Liver (tissue), 9 donors: ENCODE measurements around the gene THNSL1. TPM values are rescaled to one million over a fixed set of nuclear protein-coding genes. Genes with fewer than 3 reads are reported as not detected.
"Not testable (repeated sequence)": the region's sequence is repeated elsewhere in the genome, so short reads cannot be mapped to it uniquely, and the experiment has no call there.

Source experiments
- DNase-seq: peaks from one replicate; pipeline ENCODE4 v3.0.0-alpha.2; 2017; ENCODE audit warnings: low spot score
- H3K27ac ChIP-seq, 2 donors: one replicate each; pipeline ENCODE4 v1.7.0; 2013; ENCODE audit warnings: inconsistent platforms in 2 of 2, low read length in 2 of 2, control low read depth in 1 of 2, low read depth in 1 of 2, mild to moderate bottlenecking in 1 of 2
- H3K27me3 ChIP-seq, 4 donors: one replicate each; pipeline versions ENCODE4 v1.6.1 to v1.7.0; 2013; ENCODE audit warnings: low read length in 3 of 4, inconsistent platforms in 1 of 4, mild to moderate bottlenecking in 1 of 4, moderate library complexity in 1 of 4; ENCODE audit not compliant: control insufficient read depth in 4 of 4, insufficient read depth in 4 of 4
- H3K36me3 ChIP-seq, 4 donors: one replicate each; pipeline versions ENCODE4 v1.6.1 to v1.7.0; 2013; ENCODE audit warnings: low read length in 3 of 4, mild to moderate bottlenecking in 3 of 4, low read depth in 1 of 4, moderate library complexity in 1 of 4; ENCODE audit not compliant: control insufficient read depth in 4 of 4, insufficient read depth in 3 of 4
- H3K4me1 ChIP-seq, 4 donors: one replicate each; pipeline versions ENCODE4 v1.6.1 to v1.7.0; 2013; ENCODE audit warnings: low read length in 3 of 4, mild to moderate bottlenecking in 3 of 4, moderate library complexity in 1 of 4; ENCODE audit not compliant: control insufficient read depth in 4 of 4, insufficient read depth in 4 of 4
- H3K4me3 ChIP-seq, 3 donors: one replicate each; pipeline versions ENCODE4 v1.6.1 to v1.7.0; 2013; ENCODE audit warnings: low read length in 3 of 3, control low read depth in 1 of 3, low read depth in 1 of 3, mild to moderate bottlenecking in 1 of 3
- H3K9ac ChIP-seq, 2 donors: one replicate each; pipeline ENCODE4 v1.7.0; 2013; ENCODE audit warnings: low read length in 2 of 2, mild to moderate bottlenecking in 2 of 2, moderate library complexity in 2 of 2, control low read depth in 1 of 2, low read depth in 1 of 2
- H3K9me3 ChIP-seq, 4 donors: one replicate each; pipeline versions ENCODE4 v1.6.1 to v1.7.0; 2013; ENCODE audit warnings: low read length in 3 of 4; ENCODE audit not compliant: control insufficient read depth in 4 of 4
- ATF3 ChIP-seq: IDR thresholded peaks from 2 replicates; pipeline ENCODE4 v1.6.1; 2016; ENCODE audit warnings: antibody characterized with exemption
- CTCF ChIP-seq: fragments of 150-350 bp; IDR thresholded peaks from 2 replicates; pipeline ENCODE4 v1.5.1; 2017; ENCODE audit warnings: improper control_type of control experiment, low read depth, low read length; ENCODE audit not compliant: missing input control
- EGR1 ChIP-seq, 2 donors: IDR thresholded peaks; 2 replicates each; pipeline ENCODE4 v1.6.1; 2016 to 2018; ENCODE audit warnings: antibody characterized with exemption in 2 of 2, low read depth in 2 of 2
- FOXA1 ChIP-seq: IDR thresholded peaks from 2 replicates; pipeline ENCODE4 v1.6.1; 2016; ENCODE audit warnings: antibody characterized with exemption
- FOXA2 ChIP-seq: IDR thresholded peaks from 2 replicates; pipeline ENCODE4 v1.6.1; 2016; ENCODE audit warnings: antibody characterized with exemption
- HNF4A ChIP-seq, 2 donors: conservative IDR thresholded peaks; 2 replicates each; pipeline ENCODE4 v1.6.1; 2016; ENCODE audit warnings: antibody characterized with exemption in 2 of 2, mild to moderate bottlenecking in 2 of 2
- HNF4G ChIP-seq: IDR thresholded peaks from 2 replicates; pipeline ENCODE4 v1.6.1; 2016; ENCODE audit warnings: antibody characterized with exemption
- JUND ChIP-seq, 2 donors: IDR thresholded peaks; 2 replicates each; pipeline ENCODE4 v1.6.1; 2016; ENCODE audit warnings: antibody characterized with exemption in 2 of 2
- MAX ChIP-seq: IDR thresholded peaks from 2 replicates; pipeline ENCODE4 v1.6.1; 2016; ENCODE audit warnings: antibody characterized with exemption
- NR2F2 ChIP-seq: IDR thresholded peaks from 2 replicates; pipeline ENCODE4 v1.6.1; 2016; ENCODE audit warnings: antibody characterized with exemption
- RAD21 ChIP-seq, 2 donors: IDR thresholded peaks; 2 replicates each; pipeline ENCODE4 v1.6.1; 2016; ENCODE audit warnings: antibody characterized with exemption in 2 of 2, mild to moderate bottlenecking in 2 of 2
- REST ChIP-seq: IDR thresholded peaks from 2 replicates; pipeline ENCODE4 v1.6.1; 2016; ENCODE audit warnings: antibody characterized with exemption, mild to moderate bottlenecking
- SP1 ChIP-seq: IDR thresholded peaks from 2 replicates; pipeline ENCODE4 v1.6.1; 2018; ENCODE audit warnings: antibody characterized with exemption, mild to moderate bottlenecking
- TAF1 ChIP-seq: conservative IDR thresholded peaks from 2 replicates; pipeline ENCODE4 v1.6.1; 2016; ENCODE audit warnings: antibody characterized with exemption, mild to moderate bottlenecking
- YY1 ChIP-seq: IDR thresholded peaks from 2 replicates; pipeline ENCODE4 v1.6.1; 2016; ENCODE audit warnings: antibody characterized with exemption, mild to moderate bottlenecking
- ZBTB33 ChIP-seq: IDR thresholded peaks from 2 replicates; pipeline ENCODE4 v1.6.1; 2016; ENCODE audit warnings: antibody characterized with exemption
- WGBS: extraction: QIAGEN DNeasy Blood & Tissue Kit; methylation state at CpG from one replicate; pipeline ENCODE4 v1.1.7; 2013; 5-methylcytosine and 5-hydroxymethylcytosine counted together
- polyA plus RNA-seq, 2 donors: library from polyadenylated mRNA; stranded (reverse) in 1 of 2; unstranded in 1 of 2; fragments of 200-250 nt in 1 of 2; fragments of >200 nt in 1 of 2; fragmentation: Nextera tagmentation in 1 of 2; extraction: Ambion mirVana in 1 of 2; gene quantifications; one replicate each; pipeline versions ENCODE4 v1.2.1 to v1.2.3, GENCODE V29; 2013 to 2015
- total RNA-seq, 2 donors: library from RNA; depleted of rRNA; stranded (reverse); fragments of >200 nt; gene quantifications; one replicate each; pipeline ENCODE4 v1.2.3, GENCODE V29; 2014
- donor health status: healthy.
- donor health status: healthy.
- donor health status: healthy.
- donor health status: healthy.
- donor health status: healthy.

Gene THNSL1
- total and polyA plus RNA-seq, 4 donors = 5.0 to 8.2 (median 7.8) TPM

GRCh38 chr10:24995072-24995471 lies 21.3 kb upstream of the THNSL1 start:
- Histone ChIP-seq H3K4me1 (peaks cover 0 to 6% (median 0%) of the 10 kb centered on the region in 4 donors), H3K4me3 (no peak overlapping the region), H3K36me3 (no peaks in the 10 kb centered on the region), H3K9me3 (no peaks in the 10 kb centered on the region), H3K9ac (no peak overlapping the region), H3K27ac (no peak overlapping the region), H3K27me3 (no peaks in the 10 kb centered on the region)
- DNase-seq = no peak
- TF ChIP-seq NR2F2 (no peak), RAD21 (IDR thresholded peaks at IDR 0.05) (no peak), FOXA1 (no peak), JUND (IDR thresholded peaks at IDR 0.05) (no peak), MAX (no peak), FOXA2 (no peak), ATF3 (no peak), HNF4A (conservative IDR thresholded peaks at IDR 0.05) (no peak), REST (no peak), ZBTB33 (no peak), TAF1 (no peak), SP1 (no peak), CTCF (no peak)

GRCh38 chr10:24998044-24998443 lies 18.4 kb upstream of the THNSL1 start:
- H3K27ac ChIP-seq = no peak overlapping the region
- no peaks in the 10 kb centered on the region for H3K36me3 ChIP-seq
- DNase-seq = no peak
- H3K9me3 ChIP-seq = no peaks in the 10 kb centered on the region
- no peak for TF ChIP-seq SP1
- no peak for TF ChIP-seq ZBTB33
- TF ChIP-seq HNF4G = no peak
- no peak for TF ChIP-seq NR2F2
- no peak for TF ChIP-seq CTCF
- TF ChIP-seq MAX = no peak
- no peak for TF ChIP-seq JUND (IDR thresholded peaks at IDR 0.05)
- no peak for TF ChIP-seq HNF4A (conservative IDR thresholded peaks at IDR 0.05)
- TF ChIP-seq TAF1 = no peak
- TF ChIP-seq ATF3 = no peak
- TF ChIP-seq EGR1 (IDR thresholded peaks at IDR 0.05; ENCODE audit: low read depth in 2 of 2) = no peak
- TF ChIP-seq YY1 = no peak
- no peaks in the 10 kb centered on the region for H3K27me3 ChIP-seq
- H3K4me1 ChIP-seq = peaks cover 0 to 6% (median 0%) of the 10 kb centered on the region in 4 donors
- WGBS = 84% methylated on average over 3 of the region's 3 CpGs
- no peak overlapping the region for H3K9ac ChIP-seq
- H3K4me3 ChIP-seq = no peak overlapping the region

GRCh38 chr10:25011591-25011990 lies 4.8 kb upstream of the THNSL1 start:
- H3K36me3 ChIP-seq, H3K27ac ChIP-seq, H3K4me3 ChIP-seq, H3K27me3 ChIP-seq, H3K9ac ChIP-seq, H3K4me1 ChIP-seq, H3K9me3 ChIP-seq, DNase-seq: not testable (repeated sequence)
- 93% methylated on average over 2 of the region's 2 CpGs for WGBS
